DOHH2 (cell line): ENCODE data around the gene C1orf174.

ENCODE experiments used
- EZH2phosphoT487 ChIP-seq: fragments of 200-600 bp; sonication (generic); IDR thresholded peaks from 2 replicates; pipeline ENCODE4 v1.6.1; 2017; ENCODE audit warnings: borderline replicate concordance, mild to moderate bottlenecking, antibody characterized with exemption, low read length, moderate library complexity, mixed read lengths
- TF ChIP-seq, protein P1 (sequence below): fragments of 200-600 bp; sonication (generic); IDR thresholded peaks from one replicate; pipeline ENCODE4 v1.5.1; 2014; ENCODE audit warnings: antibody characterized with exemption, mild to moderate bottlenecking, low read depth, low read length; ENCODE audit not compliant: poor library complexity, severe bottlenecking

GRCh38 chr1:3907031-3907534, 7.0 kb upstream of the C1orf174 start:
- TF ChIP-seq, protein P1, sequence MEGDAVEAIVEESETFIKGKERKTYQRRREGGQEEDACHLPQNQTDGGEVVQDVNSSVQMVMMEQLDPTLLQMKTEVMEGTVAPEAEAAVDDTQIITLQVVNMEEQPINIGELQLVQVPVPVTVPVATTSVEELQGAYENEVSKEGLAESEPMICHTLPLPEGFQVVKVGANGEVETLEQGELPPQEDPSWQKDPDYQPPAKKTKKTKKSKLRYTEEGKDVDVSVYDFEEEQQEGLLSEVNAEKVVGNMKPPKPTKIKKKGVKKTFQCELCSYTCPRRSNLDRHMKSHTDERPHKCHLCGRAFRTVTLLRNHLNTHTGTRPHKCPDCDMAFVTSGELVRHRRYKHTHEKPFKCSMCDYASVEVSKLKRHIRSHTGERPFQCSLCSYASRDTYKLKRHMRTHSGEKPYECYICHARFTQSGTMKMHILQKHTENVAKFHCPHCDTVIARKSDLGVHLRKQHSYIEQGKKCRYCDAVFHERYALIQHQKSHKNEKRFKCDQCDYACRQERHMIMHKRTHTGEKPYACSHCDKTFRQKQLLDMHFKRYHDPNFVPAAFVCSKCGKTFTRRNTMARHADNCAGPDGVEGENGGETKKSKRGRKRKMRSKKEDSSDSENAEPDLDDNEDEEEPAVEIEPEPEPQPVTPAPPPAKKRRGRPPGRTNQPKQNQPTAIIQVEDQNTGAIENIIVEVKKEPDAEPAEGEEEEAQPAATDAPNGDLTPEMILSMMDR: peak; percentile 82
- no peak for TF ChIP-seq EZH2phosphoT487
